Measurements from ENCODE around the gene MAGEA4. TPM values are rescaled to one million over a fixed set of nuclear protein-coding genes. Genes with fewer than 3 reads are reported as not detected.

MAGEA4 gene
- total and polyA plus RNA-seq, 2 experiments from 2014 or later: not detected

- H3K27ac ChIP-seq: no peak overlapping the region
- TF ChIP-seq EZH2 (IDR thresholded peaks at IDR 0.05; ENCODE audit: borderline replicate concordance): no peak
- TF ChIP-seq EZH2phosphoT487 (IDR thresholded peaks at IDR 0.05; ENCODE audit: low read depth, severe bottlenecking, unreplicated experiment): no peak
- TF ChIP-seq, protein P1, sequence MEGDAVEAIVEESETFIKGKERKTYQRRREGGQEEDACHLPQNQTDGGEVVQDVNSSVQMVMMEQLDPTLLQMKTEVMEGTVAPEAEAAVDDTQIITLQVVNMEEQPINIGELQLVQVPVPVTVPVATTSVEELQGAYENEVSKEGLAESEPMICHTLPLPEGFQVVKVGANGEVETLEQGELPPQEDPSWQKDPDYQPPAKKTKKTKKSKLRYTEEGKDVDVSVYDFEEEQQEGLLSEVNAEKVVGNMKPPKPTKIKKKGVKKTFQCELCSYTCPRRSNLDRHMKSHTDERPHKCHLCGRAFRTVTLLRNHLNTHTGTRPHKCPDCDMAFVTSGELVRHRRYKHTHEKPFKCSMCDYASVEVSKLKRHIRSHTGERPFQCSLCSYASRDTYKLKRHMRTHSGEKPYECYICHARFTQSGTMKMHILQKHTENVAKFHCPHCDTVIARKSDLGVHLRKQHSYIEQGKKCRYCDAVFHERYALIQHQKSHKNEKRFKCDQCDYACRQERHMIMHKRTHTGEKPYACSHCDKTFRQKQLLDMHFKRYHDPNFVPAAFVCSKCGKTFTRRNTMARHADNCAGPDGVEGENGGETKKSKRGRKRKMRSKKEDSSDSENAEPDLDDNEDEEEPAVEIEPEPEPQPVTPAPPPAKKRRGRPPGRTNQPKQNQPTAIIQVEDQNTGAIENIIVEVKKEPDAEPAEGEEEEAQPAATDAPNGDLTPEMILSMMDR (IDR thresholded peaks at IDR 0.05; ENCODE audit: poor library complexity): no peak
- WGBS (ENCODE audit: low lambda C conversion rate, missing lambda C conversion rate): 71% methylated on average over 2 of the region's 2 CpGs
- DNase-seq (ENCODE audit: low spot score): no peak
- no peaks in the 10 kb centered on the region for H3K9me2 ChIP-seq (replicated peaks; ENCODE audit: insufficient read depth)
- no peaks in the 10 kb centered on the region for H3K9me3 ChIP-seq (ENCODE audit: low read depth)
- H4K20me1 ChIP-seq (ENCODE audit: insufficient read depth, poor library complexity, severe bottlenecking): no peaks in the 10 kb centered on the region
- H3K4me2 ChIP-seq: no peak overlapping the region
- H2AFZ ChIP-seq: no peak overlapping the region
- H3K4me1 ChIP-seq (ENCODE audit: insufficient read depth): no peaks in the 10 kb centered on the region
- H3K36me3 ChIP-seq (replicated peaks; ENCODE audit: insufficient read depth, low read depth): no peaks in the 10 kb centered on the region
- H3K27me3 ChIP-seq: no peaks in the 10 kb centered on the region
- no peak overlapping the region for H3K4me3 ChIP-seq
- H3K79me2 ChIP-seq: no peaks in the 10 kb centered on the region
Observed at GRCh38 chrX:151899622-151900021, 13.1 kb upstream of the MAGEA4 start.

DNA sequence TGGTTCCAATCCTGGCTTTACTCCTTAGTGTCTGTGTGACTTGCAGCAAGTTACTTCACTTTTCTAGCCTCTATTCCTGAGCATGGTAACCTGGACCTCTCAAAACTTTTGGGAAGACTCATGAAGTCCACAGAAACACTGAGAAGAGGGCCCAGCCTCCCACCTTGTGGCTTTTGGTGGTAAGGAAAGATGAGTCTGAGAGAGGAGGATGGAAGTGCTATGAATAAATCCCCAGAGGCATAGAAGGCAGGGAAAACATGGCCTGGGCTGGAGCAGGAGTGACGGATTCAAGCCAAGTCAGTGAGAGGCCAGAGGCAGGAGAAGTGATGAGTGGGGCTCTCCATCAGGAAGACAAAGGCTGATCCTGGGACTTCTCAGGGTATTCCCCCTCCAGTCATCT, 10.9 kb upstream of the MAGEA4 start:
- Histone ChIP-seq H3K27me3 (no peaks in the 10 kb centered on the region), H3K9me3 (ENCODE audit: low read depth) (no peaks in the 10 kb centered on the region)

GRCh38 chrX:151902813-151903591, 9.7 kb upstream of the MAGEA4 start:
- Histone ChIP-seq H3K27ac (peak overlapping the region; percentile 87), H4K20me1 (ENCODE audit: insufficient read depth, poor library complexity, severe bottlenecking) (no peaks in the 10 kb centered on the region), H3K4me3 (no peak overlapping the region), H3K4me2 (no peak overlapping the region), H3K36me3 (replicated peaks; ENCODE audit: insufficient read depth, low read depth) (no peaks in the 10 kb centered on the region), H3K79me2 (no peaks in the 10 kb centered on the region), H3K9me3 (ENCODE audit: low read depth) (no peaks in the 10 kb centered on the region), H2AFZ (no peak overlapping the region), H3K9me2 (replicated peaks; ENCODE audit: insufficient read depth) (no peaks in the 10 kb centered on the region), H3K27me3 (no peaks in the 10 kb centered on the region), H3K4me1 (ENCODE audit: insufficient read depth) (no peaks in the 10 kb centered on the region)
- TF ChIP-seq EZH2 (IDR thresholded peaks at IDR 0.05; ENCODE audit: borderline replicate concordance) (no peak), EZH2phosphoT487 (IDR thresholded peaks at IDR 0.05; ENCODE audit: low read depth, severe bottlenecking, unreplicated experiment) (no peak)
- TF ChIP-seq, protein P1 (IDR thresholded peaks at IDR 0.05; ENCODE audit: poor library complexity): no peak
- 61% methylated on average over 6 of the region's 6 CpGs for WGBS (ENCODE audit: low lambda C conversion rate, missing lambda C conversion rate)
- DNase-seq (ENCODE audit: low spot score): peak; percentile 71

More for the DNA sequence above, 10.9 kb upstream of the MAGEA4 start:
- no peak for DNase-seq (ENCODE audit: low spot score)
- H3K9me2 ChIP-seq (replicated peaks; ENCODE audit: insufficient read depth): no peaks in the 10 kb centered on the region
- H3K4me1 ChIP-seq (ENCODE audit: insufficient read depth): no peaks in the 10 kb centered on the region
- H3K79me2 ChIP-seq: no peaks in the 10 kb centered on the region
- 53% methylated on average over 1 of the region's 1 CpG for WGBS (ENCODE audit: low lambda C conversion rate, missing lambda C conversion rate)
- no peaks in the 10 kb centered on the region for H4K20me1 ChIP-seq (ENCODE audit: insufficient read depth, poor library complexity, severe bottlenecking)
- no peaks in the 10 kb centered on the region for H3K36me3 ChIP-seq (replicated peaks; ENCODE audit: insufficient read depth, low read depth)
- no peak overlapping the region for H3K4me3 ChIP-seq
- TF ChIP-seq, protein P1 (IDR thresholded peaks at IDR 0.05; ENCODE audit: poor library complexity): no peak
- no peak for TF ChIP-seq EZH2phosphoT487 (IDR thresholded peaks at IDR 0.05; ENCODE audit: low read depth, severe bottlenecking, unreplicated experiment)
- TF ChIP-seq EZH2 (IDR thresholded peaks at IDR 0.05; ENCODE audit: borderline replicate concordance): no peak
- H2AFZ ChIP-seq: no peak overlapping the region
- no peak overlapping the region for H3K4me2 ChIP-seq
- H3K27ac ChIP-seq: no peak overlapping the region
